Caco-2 (cell line): ENCODE data around the gene WDR83. TPM values are rescaled to one million over a fixed set of nuclear protein-coding genes. Genes with fewer than 3 reads are reported as not detected.

Source experiments
- BruUV-seq: library from RNA; stranded (reverse); fragments of 400-500 nt; replicated peaks from 2 replicates; lab custom pipeline; 2021; lab: Mats Ljungman, UMichigan
- CTCF ChIA-PET: fragments of 300-600 bp; sonication (Branson Sonifier 250); formaldehyde crosslinking; loops from one replicate; lab custom pipeline; 2022; ENCODE audit warnings: antibody characterized with exemption; lab: Charles Lee
- POLR2A ChIA-PET: fragments of 300-600 bp; sonication (Branson Sonifier 250); formaldehyde crosslinking; loops from one replicate; lab custom pipeline; 2022; ENCODE audit warnings: antibody characterized with exemption; lab: Charles Lee
- DNase-seq, 2 experiments: peaks; one replicate each; pipeline versions ENCODE4 v3.0.0 to v3.0.0-alpha.2; 2020 to 2022
- H3K27me3 ChIP-seq: replicated peaks from 2 replicates; pipeline ENCODE4 v1.6.0; 2011; ENCODE audit warnings: low read length; ENCODE audit not compliant: control insufficient read depth, insufficient read depth
- H3K36me3 ChIP-seq: 2 replicates; pipeline ENCODE4 v1.5.1; 2011; ENCODE audit warnings: low read length; ENCODE audit not compliant: control insufficient read depth, insufficient read depth
- H3K4me1 ChIP-seq: fragments of 250-450 bp; sonication (Bioruptor Pico); 2 replicates; pipeline ENCODE4 v1.5.1; 2020; ENCODE audit warnings: mild to moderate bottlenecking
- H3K4me3 ChIP-seq: 2 replicates; pipeline ENCODE4 v1.5.1; 2011; ENCODE audit warnings: low read depth, mild to moderate bottlenecking, control low read depth, low read length
- H3K9me3 ChIP-seq: fragments of 250-450 bp; sonication (Bioruptor Pico); 2 replicates; pipeline ENCODE4 v1.5.1; 2020; ENCODE audit warnings: mild to moderate bottlenecking, moderate library complexity
- H3K27ac Mint-ChIP-seq: one replicate; pipeline ENCODE4 v1.8.0; 2022; ENCODE audit warnings: mixed read lengths; ENCODE audit not compliant: unreplicated experiment
- H3K27me3 Mint-ChIP-seq: one replicate; pipeline ENCODE4 v1.8.0; 2022; ENCODE audit warnings: mixed read lengths; ENCODE audit not compliant: insufficient read depth, unreplicated experiment
- H3K36me3 Mint-ChIP-seq: one replicate; pipeline ENCODE4 v1.8.0; 2022; ENCODE audit warnings: mild to moderate bottlenecking, mixed read lengths; ENCODE audit not compliant: insufficient read depth, unreplicated experiment
- H3K4me1 Mint-ChIP-seq: one replicate; pipeline ENCODE4 v1.8.0; 2022; ENCODE audit warnings: low read depth, mixed read lengths; ENCODE audit not compliant: unreplicated experiment
- H3K4me3 Mint-ChIP-seq: one replicate; pipeline ENCODE4 v1.8.0; 2022; ENCODE audit warnings: mild to moderate bottlenecking, moderate library complexity, mixed read lengths; ENCODE audit not compliant: unreplicated experiment
- H3K9me3 Mint-ChIP-seq: one replicate; pipeline ENCODE4 v1.8.0; 2022; ENCODE audit warnings: mixed read lengths; ENCODE audit not compliant: unreplicated experiment
- CTCF ChIP-seq, 2 experiments: fragments of 200-600 bp in 1 of 2; IDR thresholded peaks; 1 replicate in 1 of 2; 2 replicates in 1 of 2; pipeline versions ENCODE4 v1.5.1 to v1.8.0; 2011 to 2022; ENCODE audit warnings: antibody characterized with exemption in 1 of 2, control low read depth in 1 of 2, inconsistent platforms in 1 of 2, low read depth in 1 of 2, low read length in 1 of 2, mild to moderate bottlenecking in 1 of 2, moderate library complexity in 1 of 2; ENCODE audit not compliant: insufficient read depth in 1 of 2, severe bottlenecking in 1 of 2, unreplicated experiment in 1 of 2
- intact Hi-C: fragments of 100-400 bp; cut with micrococcal nuclease; formaldehyde crosslinking; loops from one replicate; pipeline ENCODE4 v1.10.0; 2022; ENCODE audit not compliant: unreplicated experiment
- total RNA-seq: library from RNA; stranded (reverse); gene quantifications from 2 replicates; pipeline ENCODE4 v1.2.3, GENCODE V29; 2022

WDR83 gene
- total RNA-seq, 1 experiment from 2014 or later: 17.5 TPM

- H3K4me3 ChIP-seq: no peak overlapping the region
- no TSS peak for BruUV-seq
- TF ChIP-seq CTCF (IDR thresholded peaks at IDR 0.05; ENCODE audit: insufficient read depth in 1 of 2, low read depth in 1 of 2, low read length in 1 of 2, severe bottlenecking in 1 of 2, unreplicated experiment in 1 of 2): no peak
- H3K36me3 ChIP-seq: peaks cover 10% of the 10 kb centered on the region
- no peaks in the 10 kb centered on the region for H3K9me3 ChIP-seq
- Mint-ChIP-seq H3K27ac (no peak overlapping the region), H3K4me1 (no peaks in the 10 kb centered on the region), H3K4me3 (no peak overlapping the region), H3K27me3 (no peaks in the 10 kb centered on the region), H3K9me3 (no peaks in the 10 kb centered on the region), H3K36me3 (peaks cover 72% of the 10 kb centered on the region)
- DNase-seq: no peak
- CTCF ChIA-PET: no interaction called here
- POLR2A ChIA-PET: no interaction called here
- no peaks in the 10 kb centered on the region for H3K27me3 ChIP-seq
- H3K4me1 ChIP-seq: no peaks in the 10 kb centered on the region
- intact Hi-C loops: no loop called here
Observed at GRCh38 chr19:12715102-12715501, 48.5 kb downstream of the WDR83 start.

GRCh38 chr19:12715929-12716328 is 49.3 kb downstream of the WDR83 start:
- Histone ChIP-seq H3K4me1 (0 out of 2 replicates have a peak, but pooled peaks cover 3% of the 10 kb centered on the region), H3K9me3 (no peaks in the 10 kb centered on the region), H3K4me3 (no peak overlapping the region), H3K27me3 (no peaks in the 10 kb centered on the region), H3K36me3 (peaks cover 7% of the 10 kb centered on the region)
- POLR2A ChIA-PET: no interaction called here
- no peaks in the 10 kb centered on the region for H3K27me3 Mint-ChIP-seq
- BruUV-seq: no TSS peak
- peaks cover 71% of the 10 kb centered on the region for H3K36me3 Mint-ChIP-seq
- no peak for DNase-seq
- CTCF ChIA-PET: no interaction called here
- TF ChIP-seq CTCF (IDR thresholded peaks at IDR 0.05; ENCODE audit: insufficient read depth in 1 of 2, low read depth in 1 of 2, low read length in 1 of 2, severe bottlenecking in 1 of 2, unreplicated experiment in 1 of 2): no peak
- H3K9me3 Mint-ChIP-seq: no peaks in the 10 kb centered on the region
- H3K4me3 Mint-ChIP-seq: no peak overlapping the region
- no peak overlapping the region for H3K27ac Mint-ChIP-seq
- H3K4me1 Mint-ChIP-seq: no peaks in the 10 kb centered on the region
- intact Hi-C loops: loop anchor here (2.0 kb wide), 1 partner anchor 81 kb away; no protein-coding TSS in a partner anchor

- no peaks in the 10 kb centered on the region for H3K27me3 ChIP-seq
- H3K27ac Mint-ChIP-seq: peak overlapping the region; percentile 68
Observed at GRCh38 chr19:12720296-12720695, 53.7 kb downstream of the WDR83 start.

More at GRCh38 chr19:12720296-12720695, 53.7 kb downstream of the WDR83 start:
- peaks cover 73% of the 10 kb centered on the region for H3K36me3 Mint-ChIP-seq
- BruUV-seq: no TSS peak
- peaks cover 4% of the 10 kb centered on the region for H3K36me3 ChIP-seq
- H3K4me3 ChIP-seq: no peak overlapping the region
- no peaks in the 10 kb centered on the region for H3K9me3 Mint-ChIP-seq
- peak overlapping the region; percentile 23 for H3K4me3 Mint-ChIP-seq
- CTCF ChIA-PET: no interaction called here
- H3K4me1 Mint-ChIP-seq: peaks cover 14% of the 10 kb centered on the region
- DNase-seq: no peak
- no peaks in the 10 kb centered on the region for H3K9me3 ChIP-seq
- H3K4me1 ChIP-seq: 0 out of 2 replicates have a peak, but pooled peaks cover 8% of the 10 kb centered on the region
- intact Hi-C loops: loop anchor here (5.0 kb wide), 1 partner anchor 57 kb away; the partner anchor contains the start of gene HOOK2
- POLR2A ChIA-PET: no interaction called here
- TF ChIP-seq CTCF (IDR thresholded peaks at IDR 0.05; ENCODE audit: insufficient read depth in 1 of 2, low read depth in 1 of 2, low read length in 1 of 2, severe bottlenecking in 1 of 2, unreplicated experiment in 1 of 2): no peak
- no peaks in the 10 kb centered on the region for H3K27me3 Mint-ChIP-seq
